ENCODE data around the gene NTM.

NTM gene

DNA sequence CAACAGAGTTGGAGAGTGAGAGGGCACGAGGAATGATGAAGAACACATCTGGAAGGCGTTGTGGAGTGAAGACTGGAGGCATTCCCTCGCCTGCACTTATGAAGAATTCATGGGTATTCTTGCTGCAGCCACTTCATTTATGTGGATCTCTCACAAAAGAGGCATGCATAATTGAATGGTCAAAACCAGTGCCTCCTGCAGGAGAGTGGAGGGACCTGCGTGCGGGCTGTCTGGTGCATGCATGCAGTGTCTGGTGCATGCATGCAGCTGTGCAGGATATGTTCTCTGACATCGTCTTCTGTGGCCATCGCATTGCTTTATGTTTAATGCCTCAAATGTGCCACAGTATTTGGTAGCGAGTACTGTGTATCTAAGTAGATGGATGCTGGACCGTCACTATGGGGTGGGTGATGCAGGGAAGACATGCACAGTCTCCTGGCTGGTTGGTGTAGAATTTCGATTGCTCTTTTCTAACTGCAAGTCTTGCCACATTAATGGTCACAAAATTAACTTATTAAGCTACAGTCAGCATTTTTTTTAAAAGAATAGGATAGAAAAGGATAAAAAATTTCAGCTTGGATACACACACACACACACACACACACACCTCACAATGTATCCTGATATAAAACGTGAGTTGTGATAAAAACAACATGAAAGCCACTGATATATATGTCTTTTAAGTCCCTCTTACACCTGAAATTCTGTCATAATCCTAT, 20.9 kb upstream of the NTM start:
- TF ChIP-seq CTCF (IDR thresholded peaks at IDR 0.05; ENCODE audit: poor library complexity, severe bottlenecking) = no peak
- H3K27ac ChIP-seq (ENCODE audit: poor library complexity, severe bottlenecking) = no peak overlapping the region
- peaks cover 3% of the 10 kb centered on the region for H3K27me3 ChIP-seq (ENCODE audit: insufficient read depth, poor library complexity, severe bottlenecking)
- ATAC-seq (ENCODE audit: low read depth) (no peak), DNase-seq (ENCODE audit: low spot score) (no peak)
- H3K36me3 ChIP-seq (ENCODE audit: low read depth) = no peaks in the 10 kb centered on the region
- H3K4me1 ChIP-seq (ENCODE audit: insufficient read depth, poor library complexity, severe bottlenecking) = no peaks in the 10 kb centered on the region
- no peak overlapping the region for H3K4me3 ChIP-seq (ENCODE audit: severe bottlenecking)
- H3K9me3 ChIP-seq (ENCODE audit: severe bottlenecking) = no peaks in the 10 kb centered on the region

DNA sequence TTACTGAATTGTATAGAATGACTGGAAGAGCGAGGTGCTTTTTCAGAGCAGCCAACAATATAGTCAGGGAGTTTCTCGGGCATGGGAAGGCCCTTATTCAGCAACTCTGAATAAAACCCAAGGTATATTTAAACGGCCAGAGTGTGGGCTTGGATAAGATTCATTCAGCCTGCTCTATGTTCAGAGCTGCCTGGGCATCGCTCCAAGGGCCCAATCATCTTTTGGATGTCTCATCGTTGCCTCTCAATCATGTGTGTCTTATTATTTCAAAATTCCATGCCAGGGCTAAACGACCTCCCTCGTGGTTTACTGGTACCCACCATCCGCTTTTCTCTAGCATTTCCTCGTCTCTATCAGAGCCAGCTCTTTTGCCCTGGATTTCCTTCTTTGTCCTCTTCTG, 19.5 kb upstream of the NTM start:
- Histone ChIP-seq H3K27ac (ENCODE audit: poor library complexity, severe bottlenecking) (no peak overlapping the region), H3K36me3 (ENCODE audit: low read depth) (no peaks in the 10 kb centered on the region), H3K4me3 (ENCODE audit: severe bottlenecking) (no peak overlapping the region), H3K4me1 (ENCODE audit: insufficient read depth, poor library complexity, severe bottlenecking) (no peaks in the 10 kb centered on the region), H3K27me3 (ENCODE audit: insufficient read depth, poor library complexity, severe bottlenecking) (peaks cover 3% of the 10 kb centered on the region), H3K9me3 (ENCODE audit: severe bottlenecking) (no peaks in the 10 kb centered on the region)
- DNase-seq (ENCODE audit: low spot score) (no peak), ATAC-seq (ENCODE audit: low read depth) (no peak)
- no peak for TF ChIP-seq CTCF (IDR thresholded peaks at IDR 0.05; ENCODE audit: poor library complexity, severe bottlenecking)

GRCh38 chr11:131351848-131352247, 18.6 kb upstream of the NTM start:
- no peak for ATAC-seq (ENCODE audit: low read depth)
- TF ChIP-seq CTCF (IDR thresholded peaks at IDR 0.05; ENCODE audit: poor library complexity, severe bottlenecking) = no peak

DNA sequence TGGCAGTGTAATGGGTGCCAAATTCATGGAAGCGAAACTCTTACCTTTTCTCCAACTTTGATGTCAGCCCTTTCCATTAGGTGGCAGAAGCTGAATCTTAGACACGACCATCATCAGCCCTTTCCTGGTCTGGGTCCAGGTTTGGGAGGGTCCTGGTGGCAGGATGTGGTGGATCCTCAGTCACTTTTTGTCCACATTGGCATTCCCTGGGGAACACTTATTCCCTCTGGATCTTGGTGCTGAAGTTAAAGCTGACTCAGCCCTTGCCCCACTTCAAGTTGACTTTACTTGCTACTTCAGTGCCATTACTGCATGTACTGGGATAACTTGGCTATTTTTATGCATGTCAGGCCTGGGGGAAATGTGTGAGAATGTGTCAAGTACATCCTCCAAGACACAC, 16.6 kb upstream of the NTM start:
- Histone ChIP-seq H3K4me1 (ENCODE audit: insufficient read depth, poor library complexity, severe bottlenecking) (no peaks in the 10 kb centered on the region), H3K9me3 (ENCODE audit: severe bottlenecking) (no peaks in the 10 kb centered on the region), H3K27me3 (ENCODE audit: insufficient read depth, poor library complexity, severe bottlenecking) (peaks cover 3% of the 10 kb centered on the region), H3K36me3 (ENCODE audit: low read depth) (no peaks in the 10 kb centered on the region), H3K4me3 (ENCODE audit: severe bottlenecking) (no peak overlapping the region), H3K27ac (ENCODE audit: poor library complexity, severe bottlenecking) (no peak overlapping the region)
- DNase-seq (ENCODE audit: low spot score) (no peak), ATAC-seq (ENCODE audit: low read depth) (no peak)
- TF ChIP-seq CTCF (IDR thresholded peaks at IDR 0.05; ENCODE audit: poor library complexity, severe bottlenecking) = no peak

More at GRCh38 chr11:131351848-131352247, 18.6 kb upstream of the NTM start:
- Histone ChIP-seq H3K4me1 (ENCODE audit: insufficient read depth, poor library complexity, severe bottlenecking) (no peaks in the 10 kb centered on the region), H3K4me3 (ENCODE audit: severe bottlenecking) (no peak overlapping the region), H3K36me3 (ENCODE audit: low read depth) (no peaks in the 10 kb centered on the region), H3K9me3 (ENCODE audit: severe bottlenecking) (no peaks in the 10 kb centered on the region), H3K27ac (ENCODE audit: poor library complexity, severe bottlenecking) (no peak overlapping the region), H3K27me3 (ENCODE audit: insufficient read depth, poor library complexity, severe bottlenecking) (peaks cover 3% of the 10 kb centered on the region)
- DNase-seq (ENCODE audit: low spot score) = no peak

- DNase-seq (ENCODE audit: low spot score) = no peak
- no peak overlapping the region for H3K27ac ChIP-seq (ENCODE audit: poor library complexity, severe bottlenecking)
- ATAC-seq (ENCODE audit: low read depth) = no peak
Measured at GRCh38 chr11:131354251-131354701, 16.1 kb upstream of the NTM start.

More at GRCh38 chr11:131354251-131354701, 16.1 kb upstream of the NTM start:
- Histone ChIP-seq H3K36me3 (ENCODE audit: low read depth) (no peaks in the 10 kb centered on the region), H3K4me3 (ENCODE audit: severe bottlenecking) (no peak overlapping the region), H3K27me3 (ENCODE audit: insufficient read depth, poor library complexity, severe bottlenecking) (peaks cover 3% of the 10 kb centered on the region), H3K4me1 (ENCODE audit: insufficient read depth, poor library complexity, severe bottlenecking) (no peaks in the 10 kb centered on the region), H3K9me3 (ENCODE audit: severe bottlenecking) (no peaks in the 10 kb centered on the region)
- no peak for TF ChIP-seq CTCF (IDR thresholded peaks at IDR 0.05; ENCODE audit: poor library complexity, severe bottlenecking)
